ENCODE results near the gene DNAH1.

The DNAH1 gene

GRCh38 chr3:52393959-52394670 is 78.0 kb downstream of the DNAH1 start:
- no peaks in the 10 kb centered on the region for H3K9me3 ChIP-seq (ENCODE audit: control insufficient read depth, insufficient read depth, low read length)
- no peak overlapping the region for H3K4me3 ChIP-seq (ENCODE audit: low read depth, low read length)
- H3K27ac ChIP-seq (ENCODE audit: low read depth, low read length): no peak overlapping the region
- no peaks in the 10 kb centered on the region for H3K27me3 ChIP-seq (ENCODE audit: control insufficient read depth, insufficient read depth, low read length)
- H3K36me3 ChIP-seq (ENCODE audit: control insufficient read depth, insufficient read depth, low read length): no peaks in the 10 kb centered on the region
- H3K9ac ChIP-seq (ENCODE audit: low read depth, low read length): no peak overlapping the region
- H3K4me1 ChIP-seq (ENCODE audit: control insufficient read depth, insufficient read depth, low read length): no peaks in the 10 kb centered on the region

GRCh38 chr3:52394751-52395502 is 78.8 kb downstream of the DNAH1 start:
- H3K36me3 ChIP-seq (ENCODE audit: control insufficient read depth, insufficient read depth, low read length): no peaks in the 10 kb centered on the region
- no peaks in the 10 kb centered on the region for H3K9me3 ChIP-seq (ENCODE audit: control insufficient read depth, insufficient read depth, low read length)
- H3K27ac ChIP-seq (ENCODE audit: low read depth, low read length): no peak overlapping the region
- H3K27me3 ChIP-seq (ENCODE audit: control insufficient read depth, insufficient read depth, low read length): no peaks in the 10 kb centered on the region
- no peaks in the 10 kb centered on the region for H3K4me1 ChIP-seq (ENCODE audit: control insufficient read depth, insufficient read depth, low read length)
- no peak overlapping the region for H3K4me3 ChIP-seq (ENCODE audit: low read depth, low read length)
- H3K9ac ChIP-seq (ENCODE audit: low read depth, low read length): no peak overlapping the region

DNA sequence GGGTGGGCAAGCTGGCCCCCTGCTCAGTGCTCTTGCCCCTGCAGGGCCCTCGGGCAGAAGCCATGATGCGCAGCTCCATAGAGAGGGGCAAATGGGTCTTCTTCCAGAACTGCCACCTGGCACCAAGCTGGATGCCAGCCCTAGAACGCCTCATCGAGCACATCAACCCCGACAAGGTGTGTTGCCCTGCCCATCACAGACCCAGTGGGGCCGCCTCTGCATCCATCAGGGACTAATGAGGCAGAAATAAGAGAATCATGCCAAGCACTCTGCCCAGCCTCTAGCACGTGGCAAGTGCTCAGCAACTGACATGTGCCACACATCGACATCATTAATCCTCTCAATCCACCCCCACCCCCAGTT is 79.4 kb downstream of the DNAH1 start:
- no peaks in the 10 kb centered on the region for H3K27me3 ChIP-seq (ENCODE audit: control insufficient read depth, insufficient read depth, low read length)
- H3K9ac ChIP-seq (ENCODE audit: low read depth, low read length): no peak overlapping the region
- 0 out of 2 replicates have a peak, but pooled peaks cover 3% of the 10 kb centered on the region for H3K36me3 ChIP-seq (ENCODE audit: control insufficient read depth, insufficient read depth, low read length)
- H3K27ac ChIP-seq (ENCODE audit: low read depth, low read length): no peak overlapping the region
- no peaks in the 10 kb centered on the region for H3K4me1 ChIP-seq (ENCODE audit: control insufficient read depth, insufficient read depth, low read length)
- H3K9me3 ChIP-seq (ENCODE audit: control insufficient read depth, insufficient read depth, low read length): no peaks in the 10 kb centered on the region
- H3K4me3 ChIP-seq (ENCODE audit: low read depth, low read length): no peak overlapping the region

GRCh38 chr3:52396011-52396906 is 80.1 kb downstream of the DNAH1 start:
- H3K9me3 ChIP-seq (ENCODE audit: control insufficient read depth, insufficient read depth, low read length): no peaks in the 10 kb centered on the region
- H3K36me3 ChIP-seq (ENCODE audit: control insufficient read depth, insufficient read depth, low read length): peaks cover 11% of the 10 kb centered on the region
- no peaks in the 10 kb centered on the region for H3K27me3 ChIP-seq (ENCODE audit: control insufficient read depth, insufficient read depth, low read length)
- H3K4me3 ChIP-seq (ENCODE audit: low read depth, low read length): no peak overlapping the region
- no peaks in the 10 kb centered on the region for H3K4me1 ChIP-seq (ENCODE audit: control insufficient read depth, insufficient read depth, low read length)
- no peak overlapping the region for H3K27ac ChIP-seq (ENCODE audit: low read depth, low read length)
- no peak overlapping the region for H3K9ac ChIP-seq (ENCODE audit: low read depth, low read length)

GRCh38 chr3:52396907-52397591 is 80.9 kb downstream of the DNAH1 start:
- no peak overlapping the region for H3K9ac ChIP-seq (ENCODE audit: low read depth, low read length)

GRCh38 chr3:52397676-52398399 is 81.7 kb downstream of the DNAH1 start:
- Histone ChIP-seq H3K9ac (ENCODE audit: low read depth, low read length) (no peak overlapping the region), H3K36me3 (ENCODE audit: control insufficient read depth, insufficient read depth, low read length) (peaks cover 26% of the 10 kb centered on the region), H3K4me3 (ENCODE audit: low read depth, low read length) (no peak overlapping the region), H3K27me3 (ENCODE audit: control insufficient read depth, insufficient read depth, low read length) (no peaks in the 10 kb centered on the region), H3K9me3 (ENCODE audit: control insufficient read depth, insufficient read depth, low read length) (no peaks in the 10 kb centered on the region), H3K4me1 (ENCODE audit: control insufficient read depth, insufficient read depth, low read length) (no peaks in the 10 kb centered on the region), H3K27ac (ENCODE audit: low read depth, low read length) (no peak overlapping the region)

More at GRCh38 chr3:52396907-52397591, 80.9 kb downstream of the DNAH1 start:
- H3K4me1 ChIP-seq (ENCODE audit: control insufficient read depth, insufficient read depth, low read length): no peaks in the 10 kb centered on the region
- no peaks in the 10 kb centered on the region for H3K9me3 ChIP-seq (ENCODE audit: control insufficient read depth, insufficient read depth, low read length)
- H3K27me3 ChIP-seq (ENCODE audit: control insufficient read depth, insufficient read depth, low read length): no peaks in the 10 kb centered on the region
- peaks cover 18% of the 10 kb centered on the region for H3K36me3 ChIP-seq (ENCODE audit: control insufficient read depth, insufficient read depth, low read length)
- H3K4me3 ChIP-seq (ENCODE audit: low read depth, low read length): no peak overlapping the region
- H3K27ac ChIP-seq (ENCODE audit: low read depth, low read length): no peak overlapping the region

DNA sequence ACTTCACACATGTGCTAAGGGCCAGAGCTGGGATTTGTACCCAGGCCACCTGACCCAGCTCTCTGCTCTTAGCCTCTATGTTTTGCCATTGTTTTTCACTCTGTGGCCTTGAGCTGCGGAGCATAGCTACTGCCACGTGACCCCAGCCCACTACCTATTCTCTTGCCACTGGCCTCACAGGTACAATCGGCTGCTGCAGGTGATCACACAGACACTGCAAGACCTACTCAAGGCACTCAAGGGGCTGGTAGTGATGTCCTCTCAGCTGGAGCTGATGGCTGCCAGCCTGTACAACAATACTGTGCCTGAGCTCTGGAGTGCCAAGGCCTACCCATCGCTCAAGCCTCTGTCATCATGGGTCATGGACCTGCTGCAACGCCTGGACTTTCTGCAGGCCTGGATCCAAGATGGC is 82.6 kb downstream of the DNAH1 start:
- Histone ChIP-seq H3K4me1 (ENCODE audit: control insufficient read depth, insufficient read depth, low read length) (no peaks in the 10 kb centered on the region), H3K27me3 (ENCODE audit: control insufficient read depth, insufficient read depth, low read length) (no peaks in the 10 kb centered on the region), H3K27ac (ENCODE audit: low read depth, low read length) (no peak overlapping the region), H3K9me3 (ENCODE audit: control insufficient read depth, insufficient read depth, low read length) (no peaks in the 10 kb centered on the region), H3K4me3 (ENCODE audit: low read depth, low read length) (no peak overlapping the region), H3K36me3 (ENCODE audit: control insufficient read depth, insufficient read depth, low read length) (peaks cover 35% of the 10 kb centered on the region), H3K9ac (ENCODE audit: low read depth, low read length) (no peak overlapping the region)

DNA sequence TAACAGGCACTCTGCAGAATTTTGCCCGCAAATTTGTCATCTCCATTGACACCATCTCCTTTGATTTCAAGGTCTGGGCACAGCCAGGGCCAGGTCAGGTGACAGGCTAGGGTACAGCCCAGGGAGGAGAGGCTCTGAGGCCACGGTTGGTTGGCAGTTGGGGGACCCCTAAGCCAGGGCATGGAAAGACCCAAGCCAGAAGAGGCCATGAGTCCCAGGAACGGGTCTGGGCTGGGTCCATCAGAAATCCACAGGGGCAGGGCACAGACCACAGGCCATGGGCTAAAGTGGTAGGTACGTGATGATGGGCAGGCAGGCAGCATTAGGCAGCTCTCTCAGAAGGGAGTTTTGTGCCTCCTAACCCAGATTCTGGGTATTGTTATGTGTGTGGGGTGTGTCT is 83.0 kb downstream of the DNAH1 start:
- Histone ChIP-seq H3K9me3 (ENCODE audit: control insufficient read depth, insufficient read depth, low read length) (no peaks in the 10 kb centered on the region), H3K4me1 (ENCODE audit: control insufficient read depth, insufficient read depth, low read length) (no peaks in the 10 kb centered on the region), H3K9ac (ENCODE audit: low read depth, low read length) (no peak overlapping the region), H3K4me3 (ENCODE audit: low read depth, low read length) (no peak overlapping the region), H3K27ac (ENCODE audit: low read depth, low read length) (no peak overlapping the region), H3K36me3 (ENCODE audit: control insufficient read depth, insufficient read depth, low read length) (peaks cover 39% of the 10 kb centered on the region), H3K27me3 (ENCODE audit: control insufficient read depth, insufficient read depth, low read length) (no peaks in the 10 kb centered on the region)

- Histone ChIP-seq H3K9me3 (ENCODE audit: control insufficient read depth, insufficient read depth, low read length) (no peaks in the 10 kb centered on the region), H3K27ac (ENCODE audit: low read depth, low read length) (no peak overlapping the region), H3K36me3 (ENCODE audit: control insufficient read depth, insufficient read depth, low read length) (peaks cover 44% of the 10 kb centered on the region), H3K9ac (ENCODE audit: low read depth, low read length) (no peak overlapping the region), H3K4me3 (ENCODE audit: low read depth, low read length) (no peak overlapping the region), H3K27me3 (ENCODE audit: control insufficient read depth, insufficient read depth, low read length) (no peaks in the 10 kb centered on the region), H3K4me1 (ENCODE audit: control insufficient read depth, insufficient read depth, low read length) (no peaks in the 10 kb centered on the region)
Observed at GRCh38 chr3:52399593-52399992, 83.5 kb downstream of the DNAH1 start.

- no peaks in the 10 kb centered on the region for H3K27me3 ChIP-seq (ENCODE audit: control insufficient read depth, insufficient read depth, low read length)
- no peak overlapping the region for H3K4me3 ChIP-seq (ENCODE audit: low read depth, low read length)
- H3K36me3 ChIP-seq (ENCODE audit: control insufficient read depth, insufficient read depth, low read length): peaks cover 51% of the 10 kb centered on the region
- no peak overlapping the region for H3K27ac ChIP-seq (ENCODE audit: low read depth, low read length)
- no peaks in the 10 kb centered on the region for H3K4me1 ChIP-seq (ENCODE audit: control insufficient read depth, insufficient read depth, low read length)
- no peaks in the 10 kb centered on the region for H3K9me3 ChIP-seq (ENCODE audit: control insufficient read depth, insufficient read depth, low read length)
- no peak overlapping the region for H3K9ac ChIP-seq (ENCODE audit: low read depth, low read length)
Observed at GRCh38 chr3:52400275-52400793, 84.2 kb downstream of the DNAH1 start.
